Stimulated activated CD8-positive, alpha-beta memory T cell treated with anti-CD3 and anti-CD28 coated beads, Interleukin-4, amount 100 ng/mL, for 1 hour (primary cell): ENCODE measurements around the gene TAPBPL.
"Not testable (repeated sequence)": the region's sequence is repeated elsewhere in the genome, so short reads cannot be mapped to it uniquely, and the experiment has no call there.

Source experiments
- DNase-seq, 2 donors: peaks; one replicate each; pipeline ENCODE4 v3.0.0-alpha.2; 2020; ENCODE audit warnings: low read depth in 2 of 2, low spot score in 1 of 2

TAPBPL gene

GRCh38 chr12:6489449-6489848, 37.6 kb downstream of the TAPBPL start:
- no peak for DNase-seq

GRCh38 chr12:6490673-6491072, 38.8 kb downstream of the TAPBPL start:
- not testable (repeated sequence) for DNase-seq

GRCh38 chr12:6492838-6493496, 41.1 kb downstream of the TAPBPL start, which contains the start of gene MRPL51:
MRPL51 (minus strand) TSS chr12:6493262; CDS start chr12:6493136, 126 bp downstream.
- DNase-seq, result peak; percentile 95 to 96

GRCh38 chr12:6493497-6494257, 41.8 kb downstream of the TAPBPL start, which contains the start of gene NCAPD2:
NCAPD2 (plus strand) TSS chr12:6494102; CDS start chr12:6495099, 997 bp downstream.
- peak; percentile 80 to 86 for DNase-seq

DNA sequence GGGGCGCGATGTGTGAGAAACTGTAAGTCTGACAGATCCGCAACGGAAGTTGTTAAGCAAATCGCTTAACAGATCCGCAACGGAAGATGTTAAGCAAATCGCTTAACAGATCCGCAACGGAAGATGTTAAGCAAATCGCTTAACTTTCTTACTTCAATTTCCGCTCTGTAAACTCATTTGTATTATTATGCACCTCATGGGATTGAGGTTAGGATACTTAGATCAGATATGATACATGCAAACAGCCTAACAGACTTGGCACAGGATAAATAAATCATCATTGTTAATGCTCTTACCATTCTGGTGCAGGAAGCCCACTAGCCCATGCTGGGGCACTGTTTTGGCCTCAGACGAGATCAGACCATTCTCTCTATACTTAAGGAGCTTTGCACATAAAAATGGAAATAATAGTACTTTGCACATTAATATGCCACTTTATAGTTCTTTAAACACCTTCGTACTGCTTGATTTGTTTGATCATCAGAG, 42.5 kb downstream of the TAPBPL start:
- DNase-seq, result no peak

- no peak for DNase-seq
Measured at GRCh38 chr12:6494968-6495367, 43.1 kb downstream of the TAPBPL start.

DNA sequence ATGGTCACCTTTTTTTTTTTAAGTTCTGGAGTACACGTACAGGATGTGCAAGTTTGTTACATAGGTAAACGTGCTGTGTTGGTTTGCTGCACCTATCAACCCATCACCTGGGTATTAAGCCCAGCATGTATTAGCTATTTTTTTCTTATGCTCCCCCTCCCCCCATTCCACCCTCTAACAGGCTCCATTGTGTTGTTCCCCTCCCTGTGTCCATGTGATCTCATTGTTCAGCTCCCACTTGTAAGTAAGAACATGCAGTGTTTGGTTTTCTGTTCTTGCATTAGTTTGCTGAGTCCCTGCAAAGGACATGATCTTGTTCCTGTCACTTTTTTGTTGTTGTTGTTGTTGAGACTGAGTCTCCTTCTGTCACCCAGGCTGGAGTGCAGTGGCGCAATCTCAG, 45.4 kb downstream of the TAPBPL start:
- not testable (repeated sequence) for DNase-seq

GRCh38 chr12:6500466-6500865, 48.6 kb downstream of the TAPBPL start:
- DNase-seq, result no peak

- no peak for DNase-seq
Measured at GRCh38 chr12:6507102-6507998, 55.5 kb downstream of the TAPBPL start.

DNA sequence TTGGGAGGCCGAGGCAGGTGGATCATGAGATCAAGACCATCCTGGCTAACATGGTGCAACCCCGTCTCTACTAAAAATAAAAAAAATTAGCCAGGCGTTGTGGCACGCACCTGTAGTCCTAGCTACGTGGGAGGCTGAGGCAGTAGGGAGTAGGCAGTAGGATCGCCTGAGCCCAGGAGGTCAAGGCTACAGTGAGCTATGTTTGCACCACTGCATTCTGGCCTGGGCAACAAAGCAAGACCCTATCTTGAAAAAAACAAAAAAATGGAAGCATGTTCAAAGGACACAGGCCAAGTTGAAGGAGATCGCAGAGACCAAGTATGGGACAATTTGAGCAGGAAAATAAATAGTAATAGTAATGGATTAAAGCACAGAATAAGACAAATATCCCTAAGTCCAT, 56.2 kb downstream of the TAPBPL start:
- DNase-seq, result no peak
